Activated CD4-positive, alpha-beta T cell treated with anti-CD3 and anti-CD28 coated beads for 1 hour (primary cell): ENCODE results near the gene RAB7A.
A peak's percentile ranks its signal among the peaks of the same experiment; 100 is the strongest.

Source experiments
- DNase-seq: peaks from one replicate; pipeline ENCODE4 v3.0.0-alpha.2; 2020

Gene RAB7A

GRCh38 chr3:128794067-128794768, 68.2 kb downstream of the RAB7A start:
- DNase-seq = no peak

DNA sequence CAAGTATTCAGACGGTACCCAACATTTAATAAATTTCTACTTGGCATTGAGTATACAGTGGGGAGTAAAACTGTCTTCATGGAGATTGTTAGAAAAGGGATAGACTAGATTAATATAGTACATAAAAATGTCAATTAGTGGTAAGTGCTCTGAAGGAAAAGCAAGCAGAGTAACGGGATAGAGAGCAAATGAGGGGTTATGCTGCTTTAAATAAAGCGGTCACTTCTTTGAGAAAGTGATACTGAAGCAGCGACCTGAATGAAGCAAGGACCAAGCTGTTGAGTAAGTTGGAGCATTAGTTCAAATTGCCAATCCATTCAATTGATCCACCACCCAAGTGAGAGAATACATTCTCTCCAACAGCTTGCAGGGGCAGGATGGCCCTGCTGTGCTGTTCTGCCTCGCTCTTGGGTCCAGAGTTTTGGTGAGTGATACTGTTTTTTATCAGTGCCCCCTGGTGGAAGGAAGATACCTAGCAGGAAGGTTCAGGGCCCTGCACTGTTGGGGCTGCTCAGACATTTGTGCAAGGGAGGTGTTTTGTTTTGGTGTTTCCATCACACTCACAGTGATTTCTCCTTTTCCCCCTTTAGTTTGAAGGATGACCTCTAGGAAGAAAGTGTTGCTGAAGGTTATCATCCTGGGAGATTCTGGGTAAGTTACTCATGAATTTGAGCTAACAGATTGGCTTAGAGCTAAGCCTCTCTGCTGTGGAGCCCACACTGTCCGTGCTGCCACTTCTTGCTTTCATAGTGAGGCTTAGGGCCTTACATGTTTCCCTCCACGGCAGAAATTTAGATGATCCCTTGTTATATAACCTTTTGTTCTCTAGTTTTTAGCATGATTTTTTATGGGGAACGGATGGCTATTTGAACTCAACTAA, 69.0 kb downstream of the RAB7A start:
- DNase-seq = peak; percentile 37

GRCh38 chr3:128799653-128800052, 73.7 kb downstream of the RAB7A start:
- DNase-seq = no peak

DNA sequence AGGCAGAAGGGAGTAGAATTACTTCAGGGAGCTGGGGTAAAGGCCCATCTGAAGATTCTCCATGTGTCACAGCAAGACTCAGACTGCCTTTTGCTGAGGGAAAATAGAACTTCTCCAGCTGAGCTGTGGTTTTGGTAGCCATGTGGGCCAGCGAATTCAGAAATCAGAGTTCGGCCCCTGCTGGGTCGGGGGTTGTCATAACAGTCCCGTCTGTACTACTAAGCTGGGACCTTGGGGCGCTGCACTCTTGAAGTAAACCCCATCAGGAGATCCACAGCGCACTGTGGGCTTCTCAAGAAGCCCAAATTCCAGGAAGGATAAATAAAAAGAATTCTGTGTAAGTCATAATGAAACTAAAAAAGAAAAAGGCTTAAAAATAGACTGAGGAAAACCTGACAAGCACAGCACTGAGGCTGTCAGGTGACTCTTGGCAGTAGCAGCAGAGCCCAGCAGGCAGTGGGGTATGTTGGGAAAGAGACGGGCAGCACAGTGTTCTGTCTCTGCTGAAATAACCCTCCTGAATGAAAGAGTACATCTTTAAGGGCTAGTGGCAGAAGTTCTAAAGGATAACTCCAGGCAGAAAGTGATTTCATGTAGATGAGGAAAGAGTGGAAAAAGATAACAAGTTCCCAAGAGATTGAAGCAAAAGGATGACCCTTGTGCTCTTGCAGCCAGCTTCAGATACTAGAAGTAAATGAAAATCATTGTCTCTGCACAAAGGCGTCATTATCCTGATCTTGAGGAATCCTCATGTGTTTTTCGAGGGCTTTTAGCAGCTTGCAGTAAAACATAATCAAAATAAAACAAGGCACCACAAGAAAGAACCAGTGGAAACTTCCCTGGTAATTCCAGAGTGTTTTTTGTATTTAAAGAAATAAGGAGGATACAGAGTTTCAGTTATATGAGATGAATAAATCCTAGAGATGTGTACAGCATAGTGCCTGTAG, 74.5 kb downstream of the RAB7A start:
- DNase-seq = no peak

DNA sequence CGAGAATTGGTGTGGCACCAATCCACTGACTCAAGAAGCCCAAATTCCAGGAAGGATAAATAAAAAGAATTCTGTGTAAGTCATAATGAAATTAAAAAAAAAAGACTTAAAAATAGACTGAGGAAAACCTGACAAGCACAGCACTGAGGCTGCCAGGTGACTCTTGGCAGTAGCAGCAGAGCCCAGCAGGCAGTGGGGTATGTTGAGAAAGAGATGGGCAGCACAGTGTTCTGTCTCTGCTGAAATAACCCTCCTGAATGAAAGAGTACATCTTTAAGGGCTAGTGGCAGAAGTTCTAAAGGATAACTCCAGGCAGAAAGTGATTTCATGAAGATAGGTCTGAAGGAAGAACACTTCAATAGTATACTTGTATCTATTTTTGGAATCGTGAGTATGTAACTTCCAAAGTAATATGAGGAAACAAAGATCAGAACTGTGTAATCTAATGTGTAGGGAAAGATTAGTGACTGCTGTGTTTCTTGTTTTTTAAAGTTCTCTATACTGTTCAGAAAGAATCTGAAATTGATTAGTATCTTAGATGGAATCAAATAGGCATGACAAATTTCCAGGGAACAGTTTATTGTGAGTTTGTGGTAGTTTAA, 75.9 kb downstream of the RAB7A start:
- DNase-seq = no peak

GRCh38 chr3:128803307-128803706, 77.3 kb downstream of the RAB7A start:
- DNase-seq = no peak

DNA sequence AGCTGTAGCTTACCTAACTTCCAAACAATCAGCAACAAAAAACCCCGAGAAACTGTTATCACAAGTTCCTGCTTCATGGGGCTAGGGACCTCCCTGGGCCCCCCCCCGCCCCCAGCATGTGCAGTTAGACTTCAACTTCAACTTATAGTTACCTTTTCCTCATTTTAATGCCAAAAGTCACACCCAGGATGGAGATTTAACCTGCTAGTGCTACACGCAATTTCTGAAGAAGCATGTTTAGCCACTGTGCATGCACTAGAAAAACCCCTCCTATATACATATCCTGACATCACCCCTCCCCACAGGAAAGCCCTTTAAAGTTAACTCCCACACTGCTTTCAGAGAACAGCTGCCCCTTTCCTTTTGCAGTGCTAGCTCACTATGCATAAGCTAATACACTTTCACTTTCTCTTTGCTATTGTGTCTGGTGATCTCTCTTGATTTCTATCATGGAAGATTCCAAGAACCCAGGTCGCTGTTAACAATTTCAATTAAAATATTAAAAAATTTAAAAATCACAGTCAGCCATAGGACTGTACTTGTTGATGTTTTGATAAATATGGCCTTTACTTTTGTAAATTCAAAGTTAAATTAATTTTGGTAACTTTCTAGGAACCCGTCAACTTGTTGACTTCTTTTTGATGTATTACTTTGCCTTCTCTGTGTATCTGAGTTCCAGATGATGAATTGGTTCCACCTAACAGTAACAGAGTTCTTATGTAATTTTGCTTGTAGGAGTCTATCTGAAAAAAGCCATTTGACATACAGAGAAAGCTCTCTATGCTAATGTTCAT, 78.2 kb downstream of the RAB7A start:
- no peak for DNase-seq

DNA sequence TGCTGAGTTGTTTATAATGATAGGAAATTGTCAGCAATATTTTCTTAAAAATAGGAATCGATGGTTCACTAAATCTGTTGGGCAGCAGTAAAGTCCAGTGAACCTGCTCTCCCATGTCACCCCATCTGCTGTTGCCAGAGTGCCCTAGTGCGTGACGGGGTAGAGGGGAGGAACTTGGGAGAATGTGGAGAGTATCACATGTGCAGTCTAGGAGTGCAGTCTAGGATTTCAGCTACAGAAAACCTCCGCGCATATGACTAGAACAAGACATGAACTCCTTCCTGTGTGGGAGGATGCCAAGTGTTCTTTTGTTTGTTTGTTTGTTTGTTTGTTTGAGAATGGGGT, 78.8 kb downstream of the RAB7A start:
- no peak for DNase-seq

DNA sequence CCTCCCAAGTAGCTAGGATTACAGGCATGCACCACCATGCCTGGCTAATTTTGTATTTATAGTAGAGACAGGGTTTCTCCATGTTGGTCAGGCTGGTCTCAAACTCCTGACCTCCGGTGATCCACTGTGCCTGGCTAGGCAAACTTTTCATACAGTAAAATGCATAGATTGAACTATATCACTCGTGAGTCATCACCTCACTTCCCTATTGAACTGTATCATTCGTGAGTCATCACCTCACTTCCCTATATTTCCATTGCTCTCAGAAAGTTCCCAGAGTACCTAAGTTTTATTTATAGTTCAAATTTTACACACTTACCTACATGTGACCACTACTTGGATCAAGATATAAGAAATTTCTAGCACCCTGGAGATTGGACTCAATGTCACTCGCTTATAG, 79.8 kb downstream of the RAB7A start:
- DNase-seq = no peak

GRCh38 chr3:128806588-128806987, 80.6 kb downstream of the RAB7A start:
- DNase-seq = no peak

GRCh38 chr3:128807186-128807830, 81.3 kb downstream of the RAB7A start:
- DNase-seq = no peak

GRCh38 chr3:128808672-128809071, 82.7 kb downstream of the RAB7A start:
- no peak for DNase-seq

DNA sequence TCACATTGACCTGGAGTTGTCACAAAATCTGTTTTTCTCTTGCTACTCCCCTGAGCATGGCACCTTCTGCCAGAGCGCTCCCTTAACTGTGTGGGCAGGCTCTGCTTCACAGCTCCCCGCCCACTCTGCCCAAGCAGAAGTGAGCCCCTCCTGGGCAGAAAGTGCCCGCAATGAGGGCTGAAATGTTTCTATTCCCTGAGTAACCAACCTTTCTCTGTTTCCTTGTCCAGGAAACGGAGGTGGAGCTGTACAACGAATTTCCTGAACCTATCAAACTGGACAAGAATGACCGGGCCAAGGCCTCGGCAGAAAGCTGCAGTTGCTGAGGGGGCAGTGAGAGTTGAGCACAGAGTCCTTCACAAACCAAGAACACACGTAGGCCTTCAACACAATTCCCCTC, 87.1 kb downstream of the RAB7A start:
- DNase-seq = no peak

- no peak for DNase-seq
Observed at GRCh38 chr3:128814060-128814459, 88.1 kb downstream of the RAB7A start.

DNA sequence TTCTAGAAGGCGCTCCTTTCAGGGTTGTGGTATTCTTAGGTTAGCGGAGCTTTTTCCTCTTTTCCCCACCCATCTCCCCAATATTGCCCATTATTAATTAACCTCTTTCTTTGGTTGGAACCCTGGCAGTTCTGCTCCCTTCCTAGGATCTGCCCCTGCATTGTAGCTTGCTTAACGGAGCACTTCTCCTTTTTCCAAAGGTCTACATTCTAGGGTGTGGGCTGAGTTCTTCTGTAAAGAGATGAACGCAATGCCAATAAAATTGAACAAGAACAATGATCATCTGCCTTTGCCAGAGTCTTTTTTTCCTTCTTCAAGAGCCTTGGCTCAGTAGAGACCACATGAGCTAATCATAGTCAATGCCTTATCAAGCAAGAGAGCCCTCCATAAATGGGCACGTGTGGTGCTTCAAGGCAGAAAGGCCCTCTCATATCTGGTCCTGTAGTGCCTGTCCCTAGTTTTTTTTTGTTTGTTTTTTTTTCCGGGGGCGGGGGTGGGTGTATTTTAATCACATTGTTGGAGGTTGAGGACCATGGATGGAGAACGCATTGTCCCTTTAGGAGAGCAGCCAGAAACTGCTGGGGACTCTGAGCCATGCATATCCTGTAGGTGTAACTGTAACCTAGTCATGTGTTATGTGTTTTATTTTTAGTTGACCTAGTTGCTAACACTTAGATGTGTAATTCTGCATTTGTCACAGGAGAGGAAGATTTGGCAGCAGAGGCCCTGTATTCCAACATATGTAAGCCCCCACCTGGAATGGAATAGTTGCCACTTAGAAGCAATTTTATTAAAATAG, 88.7 kb downstream of the RAB7A start:
- DNase-seq = no peak

DNA sequence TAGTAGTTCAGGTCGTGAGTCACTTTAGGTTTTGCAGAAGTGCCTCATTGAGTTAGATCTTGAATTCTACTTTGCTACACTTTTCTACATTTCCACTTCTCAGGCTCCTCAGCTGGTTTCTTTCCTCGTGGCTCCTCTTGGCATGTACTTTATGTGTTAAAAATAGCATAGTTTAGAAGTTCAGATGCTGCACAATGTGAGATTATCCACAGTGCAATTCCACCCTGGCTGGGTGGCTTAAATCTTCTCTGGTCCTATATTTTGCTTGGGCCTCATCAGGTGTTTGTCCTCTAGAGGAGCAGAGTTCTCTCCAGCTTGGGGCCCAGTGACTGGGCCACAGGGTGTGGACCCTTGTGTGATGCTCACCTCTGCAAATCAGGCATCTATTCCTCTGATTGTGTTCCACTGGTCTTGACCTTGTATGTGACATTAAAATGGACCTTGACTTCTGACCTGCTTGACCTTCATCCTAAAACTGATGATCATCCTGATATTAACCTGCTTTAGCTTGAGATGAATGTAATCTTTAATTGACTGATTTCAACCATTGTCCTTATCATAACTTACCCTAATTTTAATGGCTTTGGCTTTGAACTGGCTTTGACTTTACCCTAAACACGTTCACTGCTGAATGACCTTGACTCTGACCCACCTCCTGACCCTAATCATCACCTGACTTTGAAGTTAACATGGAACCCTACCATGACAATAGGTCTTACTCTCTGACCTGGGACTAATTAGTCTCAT, 89.5 kb downstream of the RAB7A start:
- DNase-seq = no peak

GRCh38 chr3:128818186-128818787, 92.3 kb downstream of the RAB7A start:
- no peak for DNase-seq

DNA sequence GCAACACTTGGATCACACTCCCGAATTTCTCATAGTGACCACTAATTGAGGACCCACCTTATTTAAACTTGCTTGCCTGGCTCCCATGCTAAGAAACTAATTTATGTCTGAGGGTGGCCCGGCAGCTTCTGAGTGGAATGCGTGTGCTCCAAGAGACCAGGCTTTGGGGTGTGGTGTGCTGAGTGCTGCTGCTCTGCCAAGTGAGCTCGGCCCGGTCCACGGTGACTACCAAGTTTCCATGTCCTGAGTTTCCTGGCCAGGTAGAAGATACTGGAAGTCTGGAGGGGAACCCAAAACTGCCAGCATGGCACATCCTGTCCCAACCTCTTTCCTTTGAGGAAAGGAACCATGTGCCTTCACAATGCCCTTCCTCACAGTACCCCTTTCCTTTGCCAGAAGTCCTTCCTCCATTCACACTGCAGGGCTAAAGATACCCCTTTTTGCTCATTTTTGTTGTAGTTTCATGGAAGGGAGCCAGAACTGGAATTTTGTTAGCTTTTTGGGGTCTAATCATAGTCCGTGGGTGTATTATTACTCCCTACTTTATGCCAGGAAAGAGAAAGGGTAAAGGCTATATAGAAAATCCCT, 94.4 kb downstream of the RAB7A start:
- DNase-seq = no peak

DNA sequence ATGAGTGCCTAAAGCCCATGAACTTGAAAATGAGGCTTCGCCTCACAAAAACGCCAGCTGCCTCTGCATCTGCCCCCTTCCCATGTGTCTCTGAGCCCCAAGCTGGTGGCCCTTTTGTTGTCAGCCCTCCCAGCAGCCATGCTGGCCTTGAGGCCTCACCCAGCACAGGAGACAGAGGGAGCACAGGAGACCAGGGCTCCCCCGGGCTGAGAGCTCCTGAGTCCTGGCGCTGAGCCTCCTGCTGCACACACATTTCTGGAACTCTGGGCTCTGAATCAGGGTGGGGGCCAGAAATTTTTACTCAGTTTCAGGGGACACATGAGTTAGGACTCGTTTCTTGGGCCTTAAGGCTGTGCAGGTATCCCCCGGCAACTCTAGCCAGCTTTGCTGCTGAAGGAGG, 97.0 kb downstream of the RAB7A start:
- DNase-seq = no peak
